ENCODE data around the gene TCF7L1. TPM values are rescaled to one million over a fixed set of nuclear protein-coding genes. Genes with fewer than 3 reads are reported as not detected.

TCF7L1 gene
- total and polyA plus RNA-seq, 9 of the 15 experiments (the other 6 are each of a cell fraction or from before 2014, with no cell fraction given): 0.03 to 0.11 (median 0.07) TPM; not detected in 5

DNA sequence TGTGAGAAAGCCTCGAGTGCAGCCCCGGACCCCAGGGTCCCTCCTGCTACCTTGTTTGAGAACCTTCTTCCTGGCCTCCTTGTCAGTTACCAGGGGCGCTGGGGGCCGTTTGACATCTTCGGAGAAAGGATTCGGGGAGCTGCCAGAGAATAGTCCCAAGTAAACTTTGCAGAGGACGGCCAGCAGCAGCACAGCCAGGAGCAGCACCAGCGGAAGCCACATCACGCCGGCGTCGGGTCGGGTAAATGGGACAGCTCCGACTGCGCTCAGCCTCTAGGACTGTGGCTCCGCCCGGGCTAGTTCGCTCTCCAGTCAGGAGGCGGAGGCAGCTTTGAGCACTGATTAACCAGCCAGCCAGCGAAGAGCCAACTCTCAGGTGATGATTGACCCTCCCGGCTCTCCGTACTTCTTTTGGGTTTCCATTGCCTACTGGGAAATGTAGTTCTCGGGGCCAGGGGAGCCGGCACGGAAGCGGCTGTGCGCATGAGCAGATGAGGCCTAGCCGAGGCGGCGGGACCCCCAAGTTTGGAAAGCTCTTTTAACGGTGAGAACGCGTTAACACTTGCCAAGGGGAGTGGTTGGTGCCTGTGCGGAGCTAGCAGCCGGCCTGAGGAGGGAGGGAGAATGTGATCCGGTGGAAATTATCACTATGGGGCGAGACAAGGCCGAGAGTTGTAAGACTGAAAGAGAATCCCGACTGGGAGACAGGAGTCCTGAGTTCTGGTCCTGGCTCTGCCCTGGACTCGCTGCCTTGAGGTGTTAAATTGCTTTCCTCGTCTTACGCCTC, 221.3 kb downstream of the TCF7L1 start, which contains the start of the genes ELMOD3 and RETSAT (continued):
- TF ChIP-seq, protein P1, sequence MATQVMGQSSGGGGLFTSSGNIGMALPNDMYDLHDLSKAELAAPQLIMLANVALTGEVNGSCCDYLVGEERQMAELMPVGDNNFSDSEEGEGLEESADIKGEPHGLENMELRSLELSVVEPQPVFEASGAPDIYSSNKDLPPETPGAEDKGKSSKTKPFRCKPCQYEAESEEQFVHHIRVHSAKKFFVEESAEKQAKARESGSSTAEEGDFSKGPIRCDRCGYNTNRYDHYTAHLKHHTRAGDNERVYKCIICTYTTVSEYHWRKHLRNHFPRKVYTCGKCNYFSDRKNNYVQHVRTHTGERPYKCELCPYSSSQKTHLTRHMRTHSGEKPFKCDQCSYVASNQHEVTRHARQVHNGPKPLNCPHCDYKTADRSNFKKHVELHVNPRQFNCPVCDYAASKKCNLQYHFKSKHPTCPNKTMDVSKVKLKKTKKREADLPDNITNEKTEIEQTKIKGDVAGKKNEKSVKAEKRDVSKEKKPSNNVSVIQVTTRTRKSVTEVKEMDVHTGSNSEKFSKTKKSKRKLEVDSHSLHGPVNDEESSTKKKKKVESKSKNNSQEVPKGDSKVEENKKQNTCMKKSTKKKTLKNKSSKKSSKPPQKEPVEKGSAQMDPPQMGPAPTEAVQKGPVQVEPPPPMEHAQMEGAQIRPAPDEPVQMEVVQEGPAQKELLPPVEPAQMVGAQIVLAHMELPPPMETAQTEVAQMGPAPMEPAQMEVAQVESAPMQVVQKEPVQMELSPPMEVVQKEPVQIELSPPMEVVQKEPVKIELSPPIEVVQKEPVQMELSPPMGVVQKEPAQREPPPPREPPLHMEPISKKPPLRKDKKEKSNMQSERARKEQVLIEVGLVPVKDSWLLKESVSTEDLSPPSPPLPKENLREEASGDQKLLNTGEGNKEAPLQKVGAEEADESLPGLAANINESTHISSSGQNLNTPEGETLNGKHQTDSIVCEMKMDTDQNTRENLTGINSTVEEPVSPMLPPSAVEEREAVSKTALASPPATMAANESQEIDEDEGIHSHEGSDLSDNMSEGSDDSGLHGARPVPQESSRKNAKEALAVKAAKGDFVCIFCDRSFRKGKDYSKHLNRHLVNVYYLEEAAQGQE (IDR thresholded peaks at IDR 0.05; ENCODE audit: borderline replicate concordance): peak; percentile 46; the same call in 1 of the 2 replicates
- TF ChIP-seq, protein P1 (CRISPR knock-in tag; IDR thresholded peaks at IDR 0.05; ENCODE audit: low read depth): 0 out of 2 replicates have a peak, but pooled peaks have one; percentile 9
- TF ChIP-seq TARDBP (IDR thresholded peaks at IDR 0.05): no peak; the same call in 1 of the 2 replicates
- no peak for TF ChIP-seq ZNF830 (CRISPR knock-in tag; IDR thresholded peaks at IDR 0.05)
- TF ChIP-seq DPF2 (IDR thresholded peaks at IDR 0.05): no peak
- no peak for TF ChIP-seq ZSCAN32 (CRISPR knock-in tag; IDR thresholded peaks at IDR 0.05)
- no peak for TF ChIP-seq ZNF224 (CRISPR knock-in tag; IDR thresholded peaks at IDR 0.05)
- TF ChIP-seq TFAM (CRISPR knock-in tag; conservative IDR thresholded peaks at IDR 0.05): no peak
- no peak for TF ChIP-seq IRF2 (CRISPR knock-in tag; IDR thresholded peaks at IDR 0.05)
- no peak for TF ChIP-seq RAD51 (IDR thresholded peaks at IDR 0.05; ENCODE audit: borderline replicate concordance, low read depth)
- TF ChIP-seq, protein P2, sequence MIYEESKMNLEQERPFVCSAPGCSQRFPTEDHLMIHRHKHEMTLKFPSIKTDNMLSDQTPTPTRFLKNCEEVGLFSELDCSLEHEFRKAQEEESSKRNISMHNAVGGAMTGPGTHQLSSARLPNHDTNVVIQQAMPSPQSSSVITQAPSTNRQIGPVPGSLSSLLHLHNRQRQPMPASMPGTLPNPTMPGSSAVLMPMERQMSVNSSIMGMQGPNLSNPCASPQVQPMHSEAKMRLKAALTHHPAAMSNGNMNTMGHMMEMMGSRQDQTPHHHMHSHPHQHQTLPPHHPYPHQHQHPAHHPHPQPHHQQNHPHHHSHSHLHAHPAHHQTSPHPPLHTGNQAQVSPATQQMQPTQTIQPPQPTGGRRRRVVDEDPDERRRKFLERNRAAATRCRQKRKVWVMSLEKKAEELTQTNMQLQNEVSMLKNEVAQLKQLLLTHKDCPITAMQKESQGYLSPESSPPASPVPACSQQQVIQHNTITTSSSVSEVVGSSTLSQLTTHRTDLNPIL (CRISPR knock-in tag; IDR thresholded peaks at IDR 0.05): no peak
- TF ChIP-seq RBFOX2 (IDR thresholded peaks at IDR 0.05; ENCODE audit: low read depth, low read length): peak; percentile 99
- TF ChIP-seq, protein P3, sequence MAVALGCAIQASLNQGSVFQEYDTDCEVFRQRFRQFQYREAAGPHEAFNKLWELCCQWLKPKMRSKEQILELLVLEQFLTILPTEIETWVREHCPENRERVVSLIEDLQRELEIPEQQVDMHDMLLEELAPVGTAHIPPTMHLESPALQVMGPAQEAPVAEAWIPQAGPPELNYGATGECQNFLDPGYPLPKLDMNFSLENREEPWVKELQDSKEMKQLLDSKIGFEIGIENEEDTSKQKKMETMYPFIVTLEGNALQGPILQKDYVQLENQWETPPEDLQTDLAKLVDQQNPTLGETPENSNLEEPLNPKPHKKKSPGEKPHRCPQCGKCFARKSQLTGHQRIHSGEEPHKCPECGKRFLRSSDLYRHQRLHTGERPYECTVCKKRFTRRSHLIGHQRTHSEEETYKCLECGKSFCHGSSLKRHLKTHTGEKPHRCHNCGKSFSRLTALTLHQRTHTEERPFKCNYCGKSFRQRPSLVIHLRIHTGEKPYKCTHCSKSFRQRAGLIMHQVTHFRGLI (CRISPR knock-in tag; IDR thresholded peaks at IDR 0.05): no peak
- TF ChIP-seq, protein P4, sequence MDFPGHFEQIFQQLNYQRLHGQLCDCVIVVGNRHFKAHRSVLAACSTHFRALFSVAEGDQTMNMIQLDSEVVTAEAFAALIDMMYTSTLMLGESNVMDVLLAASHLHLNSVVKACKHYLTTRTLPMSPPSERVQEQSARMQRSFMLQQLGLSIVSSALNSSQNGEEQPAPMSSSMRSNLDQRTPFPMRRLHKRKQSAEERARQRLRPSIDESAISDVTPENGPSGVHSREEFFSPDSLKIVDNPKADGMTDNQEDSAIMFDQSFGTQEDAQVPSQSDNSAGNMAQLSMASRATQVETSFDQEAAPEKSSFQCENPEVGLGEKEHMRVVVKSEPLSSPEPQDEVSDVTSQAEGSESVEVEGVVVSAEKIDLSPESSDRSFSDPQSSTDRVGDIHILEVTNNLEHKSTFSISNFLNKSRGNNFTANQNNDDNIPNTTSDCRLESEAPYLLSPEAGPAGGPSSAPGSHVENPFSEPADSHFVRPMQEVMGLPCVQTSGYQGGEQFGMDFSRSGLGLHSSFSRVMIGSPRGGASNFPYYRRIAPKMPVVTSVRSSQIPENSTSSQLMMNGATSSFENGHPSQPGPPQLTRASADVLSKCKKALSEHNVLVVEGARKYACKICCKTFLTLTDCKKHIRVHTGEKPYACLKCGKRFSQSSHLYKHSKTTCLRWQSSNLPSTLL (IDR thresholded peaks at IDR 0.05): no peak
- no peak for TF ChIP-seq HDAC6 (IDR thresholded peaks at IDR 0.05; ENCODE audit: low read depth, low read length)

Data from K562 (cell line).